H1 (cell line): Measurements from ENCODE around the gene ZNF681. TPM values are rescaled to one million over a fixed set of nuclear protein-coding genes. Genes with fewer than 3 reads are reported as not detected.

Experiments used
- RAD21 ChIP-seq, 2 experiments: IDR thresholded peaks in 1 of 2; conservative IDR thresholded peaks in 1 of 2; 2 replicates each; pipeline ENCODE4 v1.6.1; 2011; ENCODE audit warnings: low read depth in 2 of 2, low read length in 2 of 2, improper control_type of control experiment in 1 of 2, inconsistent platforms in 1 of 2, mild to moderate bottlenecking in 1 of 2, moderate library complexity in 1 of 2
- polyA plus RNA-seq, 7 experiments: library from polyadenylated mRNA; depleted of rRNA in 3 of 7; stranded (reverse) in 5 of 7; unstranded in 2 of 7; fragments of >200 nt in 5 of 7; fragments of 200-250 nt in 2 of 7; gene quantifications; 1 replicate in 5 of 7; 2 replicates in 1 of 7; 4 replicates in 1 of 7; pipeline versions ENCODE4 v1.2.1 to v1.2.3, GENCODE V29; 2011 to 2013; ENCODE audit warnings: missing spikeins in 2 of 7, mixed read lengths in 2 of 7
- total RNA-seq: library from RNA; stranded (reverse); fragmentation: NEBNext Ultra II Directional; extraction: Animal tissue kit (Norgen Biotek cat#: 25700); gene quantifications from 2 replicates; pipeline ENCODE4 v1.2.1, GENCODE V29; 2021

Gene ZNF681
- total and polyA plus RNA-seq, 2 of the 8 experiments (the other 6 are each of a cell fraction or from before 2014, with no cell fraction given), result 1.1 to 6.8 TPM

GRCh38 chr19:23784274-23784673 is 25.6 kb upstream of the ZNF681 start (continued):
- TF ChIP-seq RAD21 (IDR thresholded peaks at IDR 0.05 in 1 of 2, conservative IDR thresholded peaks at IDR 0.05 in 1 of 2; ENCODE audit: low read depth in 2 of 2, low read length in 2 of 2), result no peak
